Neural crest cell (in vitro differentiated cells): ENCODE results near the gene IL1RL2. TPM values are rescaled to one million over a fixed set of nuclear protein-coding genes. Genes with fewer than 3 reads are reported as not detected.

Experiments
- DNase-seq: peaks from one replicate; pipeline ENCODE4 v3.0.0; 2021; ENCODE audit warnings: low read depth, mixed read lengths, low spot score
- H3K27ac Mint-ChIP-seq: one replicate; pipeline ENCODE4 v1.8.0; 2021; ENCODE audit warnings: mild to moderate bottlenecking, mixed read lengths; ENCODE audit not compliant: unreplicated experiment
- H3K27me3 Mint-ChIP-seq: 2 replicates; pipeline ENCODE4 v1.8.0; 2021; ENCODE audit warnings: low read depth, mild to moderate bottlenecking, mixed read lengths
- H3K36me3 Mint-ChIP-seq: 2 replicates; pipeline ENCODE4 v1.8.0; 2021; ENCODE audit warnings: low read depth, mild to moderate bottlenecking, mixed read lengths
- H3K4me1 Mint-ChIP-seq: 2 replicates; pipeline ENCODE4 v1.8.0; 2021; ENCODE audit warnings: mixed read lengths
- H3K4me3 Mint-ChIP-seq: one replicate; pipeline ENCODE4 v1.8.0; 2021; ENCODE audit warnings: mild to moderate bottlenecking, mixed read lengths
- H3K9me3 Mint-ChIP-seq: 2 replicates; pipeline ENCODE4 v1.8.0; 2021; ENCODE audit warnings: mixed read lengths
- total RNA-seq: library from RNA; stranded (reverse); gene quantifications from 2 replicates; pipeline ENCODE4 v1.2.1, GENCODE V29; 2021
- TF ChIP-seq, protein P1 (sequence below): fragments of 200-600 bp; sonication (generic); conservative IDR thresholded peaks from 2 replicates; pipeline ENCODE4 v1.5.0; 2021; ENCODE audit warnings: antibody characterized with exemption, mild to moderate bottlenecking

The IL1RL2 gene
- total RNA-seq, 1 donor from 2014 or later = not detected

- H3K27ac Mint-ChIP-seq = no peak overlapping the region
- no peaks in the 10 kb centered on the region for H3K9me3 Mint-ChIP-seq
- DNase-seq = no peak
- H3K36me3 Mint-ChIP-seq = no peaks in the 10 kb centered on the region
- no peak overlapping the region for H3K4me3 Mint-ChIP-seq
- TF ChIP-seq, protein P1, sequence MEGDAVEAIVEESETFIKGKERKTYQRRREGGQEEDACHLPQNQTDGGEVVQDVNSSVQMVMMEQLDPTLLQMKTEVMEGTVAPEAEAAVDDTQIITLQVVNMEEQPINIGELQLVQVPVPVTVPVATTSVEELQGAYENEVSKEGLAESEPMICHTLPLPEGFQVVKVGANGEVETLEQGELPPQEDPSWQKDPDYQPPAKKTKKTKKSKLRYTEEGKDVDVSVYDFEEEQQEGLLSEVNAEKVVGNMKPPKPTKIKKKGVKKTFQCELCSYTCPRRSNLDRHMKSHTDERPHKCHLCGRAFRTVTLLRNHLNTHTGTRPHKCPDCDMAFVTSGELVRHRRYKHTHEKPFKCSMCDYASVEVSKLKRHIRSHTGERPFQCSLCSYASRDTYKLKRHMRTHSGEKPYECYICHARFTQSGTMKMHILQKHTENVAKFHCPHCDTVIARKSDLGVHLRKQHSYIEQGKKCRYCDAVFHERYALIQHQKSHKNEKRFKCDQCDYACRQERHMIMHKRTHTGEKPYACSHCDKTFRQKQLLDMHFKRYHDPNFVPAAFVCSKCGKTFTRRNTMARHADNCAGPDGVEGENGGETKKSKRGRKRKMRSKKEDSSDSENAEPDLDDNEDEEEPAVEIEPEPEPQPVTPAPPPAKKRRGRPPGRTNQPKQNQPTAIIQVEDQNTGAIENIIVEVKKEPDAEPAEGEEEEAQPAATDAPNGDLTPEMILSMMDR = no peak
- no peaks in the 10 kb centered on the region for H3K4me1 Mint-ChIP-seq
- no peaks in the 10 kb centered on the region for H3K27me3 Mint-ChIP-seq
Measured at GRCh38 chr2:102166189-102166845, 20.5 kb upstream of the IL1RL2 start.

- Mint-ChIP-seq H3K27me3 (no peaks in the 10 kb centered on the region), H3K27ac (no peak overlapping the region)
Measured at GRCh38 chr2:102168026-102168771, 18.6 kb upstream of the IL1RL2 start.

GRCh38 chr2:102171946-102172345, 14.9 kb upstream of the IL1RL2 start:
- H3K27ac Mint-ChIP-seq = no peak overlapping the region
- TF ChIP-seq, protein P1 = no peak
- H3K4me1 Mint-ChIP-seq = no peaks in the 10 kb centered on the region
- no peaks in the 10 kb centered on the region for H3K27me3 Mint-ChIP-seq
- no peak overlapping the region for H3K4me3 Mint-ChIP-seq
- H3K36me3 Mint-ChIP-seq = no peaks in the 10 kb centered on the region
- no peaks in the 10 kb centered on the region for H3K9me3 Mint-ChIP-seq
- DNase-seq = no peak

More at GRCh38 chr2:102168026-102168771, 18.6 kb upstream of the IL1RL2 start:
- DNase-seq = no peak
- Mint-ChIP-seq H3K36me3 (no peaks in the 10 kb centered on the region), H3K4me1 (no peaks in the 10 kb centered on the region), H3K4me3 (no peak overlapping the region), H3K9me3 (no peaks in the 10 kb centered on the region)
- TF ChIP-seq, protein P1 = no peak

DNA sequence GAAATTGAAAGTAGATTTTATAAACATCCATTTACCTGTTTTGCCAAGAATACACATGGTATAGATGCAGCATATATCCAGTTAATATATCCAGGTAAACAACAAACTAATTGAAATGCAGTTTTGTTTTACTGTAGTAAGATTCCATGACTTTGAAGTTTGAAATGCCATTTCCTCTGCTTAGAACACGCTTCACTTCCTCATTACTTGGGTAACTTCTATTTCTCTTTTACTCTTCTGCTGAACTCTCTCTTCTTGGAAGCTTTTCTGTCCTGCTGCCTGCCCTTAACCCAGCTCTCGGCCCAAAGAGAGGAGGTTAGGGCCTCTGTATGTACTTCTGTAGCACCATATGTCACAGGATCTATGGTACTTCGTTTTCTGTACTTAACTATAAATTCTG, 14.1 kb upstream of the IL1RL2 start:
- Mint-ChIP-seq H3K4me1 (no peaks in the 10 kb centered on the region), H3K27me3 (no peaks in the 10 kb centered on the region), H3K27ac (no peak overlapping the region), H3K36me3 (no peaks in the 10 kb centered on the region), H3K4me3 (no peak overlapping the region), H3K9me3 (no peaks in the 10 kb centered on the region)
- TF ChIP-seq, protein P1 = no peak
- no peak for DNase-seq

DNA sequence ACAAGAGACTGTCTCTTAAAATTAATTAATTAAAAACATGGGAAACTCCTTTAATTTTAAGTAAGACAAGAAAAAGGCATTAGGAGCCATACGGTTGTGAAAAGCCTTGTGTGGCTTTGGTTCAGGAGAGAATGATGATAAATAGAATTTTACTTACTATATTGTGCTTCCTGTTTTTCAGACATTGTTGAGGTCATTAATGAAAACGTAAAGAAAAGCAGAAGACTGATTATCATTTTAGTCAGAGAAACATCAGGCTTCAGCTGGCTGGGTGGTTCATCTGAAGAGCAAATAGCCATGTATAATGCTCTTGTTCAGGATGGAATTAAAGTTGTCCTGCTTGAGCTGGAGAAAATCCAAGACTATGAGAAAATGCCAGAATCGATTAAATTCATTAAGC, 10.7 kb upstream of the IL1RL2 start:
- Mint-ChIP-seq H3K36me3 (no peaks in the 10 kb centered on the region), H3K4me3 (no peak overlapping the region), H3K27ac (no peak overlapping the region), H3K27me3 (peaks cover 2% of the 10 kb centered on the region), H3K4me1 (no peaks in the 10 kb centered on the region), H3K9me3 (no peaks in the 10 kb centered on the region)
- no peak for DNase-seq
- TF ChIP-seq, protein P1 = no peak
